ENCODE data around the gene PCBP2.
"Not testable (repeated sequence)": the region's sequence is repeated elsewhere in the genome, so short reads cannot be mapped to it uniquely, and the experiment has no call there.

Gene PCBP2

DNA sequence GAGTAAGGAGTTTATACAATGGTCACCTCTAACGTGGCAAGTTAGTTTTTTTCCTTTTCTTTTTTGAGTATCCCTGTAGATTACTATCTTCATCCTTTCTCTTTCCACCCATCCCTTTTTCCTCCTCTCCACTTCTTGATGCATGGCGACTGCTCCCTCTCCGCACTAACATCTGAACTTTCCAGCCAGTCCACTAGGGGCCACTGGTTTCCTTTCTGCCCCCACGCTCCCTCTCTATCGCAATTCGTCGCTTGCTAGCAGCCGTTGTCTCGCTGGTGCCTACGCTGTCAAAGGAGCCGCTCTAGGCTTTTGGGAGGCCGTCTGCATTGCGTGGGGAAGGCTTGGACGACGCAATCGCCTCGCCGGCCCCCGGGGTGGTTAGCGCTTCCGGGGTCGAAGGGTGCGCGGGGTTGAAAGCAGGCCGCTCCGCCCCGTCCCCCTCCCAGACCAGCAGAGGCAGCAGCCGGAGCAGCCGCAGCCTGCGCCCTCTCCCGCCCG lies at the start of gene PCBP2:
TSS of gene PCBP2 (plus strand) at position 442 of the 498 bp plus-strand sequence. CDS start 2,699 bp downstream, outside the sequence.
- peak; percentile 99 for DNase-seq

- not testable (repeated sequence) for DNase-seq
Observed at GRCh38 chr12:53402351-53402750, 49.6 kb upstream of the PCBP2 start.

DNA sequence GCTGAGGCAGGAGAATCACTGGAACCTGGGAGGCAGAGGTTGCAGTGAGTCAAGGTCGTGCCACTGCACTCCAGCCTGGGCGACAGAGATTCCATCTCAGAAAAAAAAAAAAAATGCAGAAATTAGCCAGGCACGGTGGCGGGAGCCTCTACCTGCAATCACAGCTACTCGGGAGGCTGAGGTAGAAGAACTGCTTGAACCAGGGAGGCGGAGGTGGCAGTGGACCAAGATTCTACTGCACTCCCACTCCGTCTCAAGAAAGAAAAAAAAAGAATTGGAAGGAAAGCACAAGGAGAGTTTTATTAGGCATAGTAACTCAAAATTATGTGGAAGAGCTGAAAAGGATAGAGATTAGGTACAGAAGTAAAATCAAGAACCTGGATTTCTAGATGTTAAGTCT lies 49.0 kb upstream of the PCBP2 start:
- no peak for DNase-seq

DNA sequence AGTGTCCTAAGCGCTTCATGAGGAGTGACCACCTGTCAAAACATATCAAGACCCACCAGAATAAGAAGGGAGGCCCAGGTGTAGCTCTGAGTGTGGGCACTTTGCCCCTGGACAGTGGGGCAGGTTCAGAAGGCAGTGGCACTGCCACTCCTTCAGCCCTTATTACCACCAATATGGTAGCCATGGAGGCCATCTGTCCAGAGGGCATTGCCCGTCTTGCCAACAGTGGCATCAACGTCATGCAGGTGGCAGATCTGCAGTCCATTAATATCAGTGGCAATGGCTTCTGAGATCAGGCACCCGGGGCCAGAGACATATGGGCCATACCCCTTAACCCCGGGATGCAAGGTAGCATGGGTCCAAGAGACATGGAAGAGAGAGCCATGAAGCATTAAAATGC lies 41.0 kb upstream of the PCBP2 start:
- DNase-seq = no peak

- no peak for DNase-seq
Observed at GRCh38 chr12:53413485-53414204, 38.3 kb upstream of the PCBP2 start.

DNA sequence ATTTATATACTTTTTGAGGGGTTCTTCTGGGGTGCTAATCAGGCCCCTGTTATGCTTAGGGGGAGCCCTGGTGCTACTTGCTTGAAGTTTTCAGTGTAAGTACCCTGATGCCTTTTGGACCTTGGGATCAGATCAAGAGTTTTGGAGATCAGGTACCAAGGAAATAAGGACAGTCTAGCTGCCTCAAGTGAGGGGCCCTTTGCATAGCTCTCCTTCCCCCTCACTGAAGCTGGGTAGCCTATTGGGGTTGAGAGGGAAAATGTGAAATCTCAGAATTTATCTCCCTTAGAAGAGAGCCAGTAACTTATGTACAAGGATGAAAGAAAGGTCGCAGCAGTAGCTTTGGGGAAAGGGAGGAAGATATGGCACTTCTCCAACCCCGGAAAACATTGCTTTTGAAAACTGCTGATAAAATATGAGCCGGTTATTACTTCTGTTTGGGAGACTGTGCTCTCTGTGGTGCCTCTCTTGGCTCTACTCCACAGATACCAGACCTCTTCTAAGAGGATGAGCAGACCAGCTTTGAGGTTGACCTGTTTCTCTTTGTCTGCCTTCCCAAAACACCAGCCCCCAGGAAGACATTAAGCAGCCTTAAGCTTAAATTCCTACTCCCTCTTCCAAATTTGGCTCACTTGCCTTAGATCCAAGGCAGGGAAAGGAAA lies 37.0 kb upstream of the PCBP2 start:
- no peak for DNase-seq

DNA sequence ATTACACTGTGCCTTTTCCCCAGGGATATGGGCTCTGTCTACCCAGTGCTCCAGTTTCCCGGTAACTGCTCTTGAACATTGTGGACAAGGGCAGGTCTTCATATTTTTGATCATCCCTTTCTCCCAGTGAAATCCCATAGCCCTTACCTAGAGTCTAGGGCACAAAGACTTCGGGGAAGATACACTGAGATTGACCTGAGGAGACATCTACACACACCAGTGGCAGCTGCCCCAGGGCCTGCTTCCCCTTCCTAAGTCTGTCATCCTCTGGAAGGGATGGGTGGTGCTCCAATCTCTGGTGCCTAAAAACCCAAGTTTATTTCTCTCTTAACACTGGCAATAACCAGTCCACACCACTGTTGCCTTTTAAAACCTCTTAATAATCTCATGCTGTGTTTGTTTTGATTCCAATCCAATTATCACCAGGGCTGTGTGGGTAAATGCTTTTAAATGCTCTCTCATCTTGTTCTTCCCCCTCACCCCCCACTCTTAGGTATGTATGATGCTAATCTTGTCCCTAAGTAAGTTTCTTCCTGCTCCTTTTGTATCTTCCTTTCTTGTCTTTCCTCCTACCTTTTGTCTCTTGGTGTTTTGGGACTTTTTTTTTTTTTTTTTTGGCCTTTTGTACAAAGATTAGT lies 36.0 kb upstream of the PCBP2 start:
- not testable (repeated sequence) for DNase-seq

- DNase-seq = not testable (repeated sequence)
Observed at GRCh38 chr12:53417291-53417816, 34.5 kb upstream of the PCBP2 start.

DNA sequence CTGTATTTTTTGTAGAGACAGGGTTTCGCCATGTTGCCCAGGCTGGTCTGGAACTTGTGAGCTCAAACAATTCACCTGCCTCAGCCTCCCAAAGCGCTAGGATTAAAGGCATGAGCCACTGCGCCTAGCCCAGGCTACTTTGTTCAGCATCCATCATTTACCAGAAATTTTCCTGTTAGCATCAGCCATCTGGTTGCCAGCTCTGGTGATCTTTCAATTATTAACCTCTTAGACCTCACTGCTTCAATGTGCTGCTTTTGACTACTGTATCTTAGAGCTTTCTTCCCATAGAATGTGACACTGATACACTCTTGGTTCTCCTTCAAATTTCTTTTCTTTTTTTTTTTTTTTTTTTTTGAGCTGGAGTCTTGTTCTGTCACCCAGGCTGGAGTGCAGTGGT lies 33.7 kb upstream of the PCBP2 start:
- DNase-seq = no peak

DNA sequence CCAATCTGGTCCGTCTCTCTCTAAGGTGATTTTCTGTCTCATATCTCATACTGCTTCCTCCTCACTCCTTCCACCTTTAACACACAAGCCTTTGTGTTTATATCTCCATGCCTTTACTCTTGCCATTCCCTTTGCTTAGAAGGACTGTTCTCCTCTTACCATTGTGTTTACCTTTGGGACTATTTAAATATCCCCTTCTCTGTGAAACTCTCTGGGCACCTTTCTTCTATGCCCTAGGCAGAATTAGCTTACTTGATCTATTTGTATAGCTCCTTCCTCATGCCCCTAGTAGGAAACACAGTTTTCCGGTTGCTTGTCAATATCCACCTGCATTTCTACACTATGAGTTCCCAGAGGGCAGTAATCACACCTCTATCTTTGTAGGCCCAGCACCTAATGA lies 32.1 kb upstream of the PCBP2 start:
- DNase-seq = no peak

- not testable (repeated sequence) for DNase-seq
Observed at GRCh38 chr12:53422247-53422646, 29.7 kb upstream of the PCBP2 start.

DNA sequence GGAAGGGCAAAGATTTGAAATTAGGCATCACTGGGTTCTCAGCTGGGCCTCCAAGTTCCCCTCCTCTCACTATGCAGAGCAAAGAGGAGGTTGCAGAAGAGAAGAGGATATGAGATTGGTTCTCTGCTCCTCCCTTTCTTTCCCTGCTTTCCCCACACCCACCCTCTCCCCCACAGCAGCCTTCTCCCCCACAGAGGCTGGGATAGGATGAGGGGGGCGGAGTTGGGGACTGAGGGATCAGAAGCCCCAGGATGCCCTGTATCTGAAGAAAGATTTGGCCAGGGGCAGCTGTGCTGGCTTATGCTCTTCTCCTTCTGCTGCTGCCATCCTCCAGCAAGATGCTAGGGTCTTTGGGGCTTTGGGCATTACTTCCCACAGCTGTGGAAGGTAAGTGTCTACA lies 28.3 kb upstream of the PCBP2 start, which contains the start of gene AMHR2:
TSS of gene AMHR2 (plus strand) at position 259 of the 400 bp plus-strand sequence. CDS start at position 339, 80 bp downstream.
- DNase-seq = no peak

DNA sequence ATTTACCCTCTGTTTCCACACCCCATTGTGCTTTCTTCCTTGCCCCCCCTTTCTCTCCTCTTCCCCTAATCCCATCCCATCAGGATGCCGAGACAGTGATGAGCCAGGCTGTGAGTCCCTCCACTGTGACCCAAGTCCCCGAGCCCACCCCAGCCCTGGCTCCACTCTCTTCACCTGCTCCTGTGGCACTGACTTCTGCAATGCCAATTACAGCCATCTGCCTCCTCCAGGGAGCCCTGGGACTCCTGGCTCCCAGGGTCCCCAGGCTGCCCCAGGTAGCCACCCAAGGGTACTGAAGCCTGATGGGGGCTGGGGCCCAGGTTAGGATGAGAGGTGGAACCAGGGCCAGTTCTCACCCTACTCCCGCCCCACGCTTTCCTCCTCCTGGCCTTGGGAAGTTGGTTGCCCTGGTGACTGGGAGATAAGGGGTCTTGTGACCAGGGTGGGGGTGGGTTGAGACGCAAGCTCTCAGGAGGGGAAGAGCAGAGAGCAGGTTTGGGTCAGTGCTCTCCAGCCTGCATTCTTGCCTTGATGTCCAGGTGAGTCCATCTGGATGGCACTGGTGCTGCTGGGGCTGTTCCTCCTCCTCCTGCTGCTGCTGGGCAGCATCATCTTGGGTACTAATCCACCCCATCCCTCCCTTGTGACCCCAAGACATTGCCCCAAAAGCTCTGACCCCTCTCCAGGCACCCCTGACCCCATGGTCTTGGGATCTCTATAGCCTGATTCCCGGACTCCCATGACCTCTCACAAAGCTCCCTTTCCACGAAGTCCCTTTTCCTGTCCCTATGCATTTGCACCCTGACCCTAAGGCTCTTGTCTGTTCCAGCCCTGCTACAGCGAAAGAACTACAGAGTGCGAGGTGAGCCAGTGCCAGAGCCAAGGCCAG lies 27.0 kb upstream of the PCBP2 start:
- DNase-seq = no peak

- DNase-seq = no peak
Observed at GRCh38 chr12:53425515-53426150, 26.3 kb upstream of the PCBP2 start.

- DNase-seq = no peak
Observed at GRCh38 chr12:53427905-53428594, 23.9 kb upstream of the PCBP2 start.

DNA sequence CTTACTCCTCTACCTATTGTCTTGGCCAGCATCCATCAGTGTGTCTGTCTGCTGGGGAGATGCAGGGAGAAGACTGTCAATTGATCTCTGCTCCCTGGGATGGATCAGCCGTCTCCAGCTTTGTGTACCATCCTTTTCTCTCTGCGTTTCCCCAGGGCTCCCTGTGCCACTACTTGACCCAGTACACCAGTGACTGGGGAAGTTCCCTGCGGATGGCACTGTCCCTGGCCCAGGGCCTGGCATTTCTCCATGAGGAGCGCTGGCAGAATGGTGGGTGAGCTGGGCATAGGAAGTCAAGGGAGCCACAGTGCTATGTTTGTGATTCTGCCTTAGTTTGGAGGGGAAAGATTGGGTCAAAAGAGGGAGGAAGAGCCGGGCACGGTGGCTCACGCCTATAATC lies 23.2 kb upstream of the PCBP2 start:
- DNase-seq = no peak

GRCh38 chr12:53430116-53430515 lies 21.8 kb upstream of the PCBP2 start:
- no peak for DNase-seq

DNA sequence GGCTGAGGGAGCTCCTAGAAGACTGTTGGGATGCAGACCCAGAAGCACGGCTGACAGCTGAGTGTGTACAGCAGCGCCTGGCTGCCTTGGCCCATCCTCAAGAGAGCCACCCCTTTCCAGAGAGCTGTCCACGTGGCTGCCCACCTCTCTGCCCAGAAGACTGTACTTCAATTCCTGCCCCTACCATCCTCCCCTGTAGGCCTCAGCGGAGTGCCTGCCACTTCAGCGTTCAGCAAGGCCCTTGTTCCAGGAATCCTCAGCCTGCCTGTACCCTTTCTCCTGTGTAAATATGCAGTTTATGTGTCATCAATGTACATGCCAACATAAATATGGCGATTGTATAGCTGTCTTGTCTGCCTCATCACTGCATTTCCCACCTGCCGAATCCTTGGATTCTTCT lies 20.7 kb upstream of the PCBP2 start:
- no peak for DNase-seq

DNA sequence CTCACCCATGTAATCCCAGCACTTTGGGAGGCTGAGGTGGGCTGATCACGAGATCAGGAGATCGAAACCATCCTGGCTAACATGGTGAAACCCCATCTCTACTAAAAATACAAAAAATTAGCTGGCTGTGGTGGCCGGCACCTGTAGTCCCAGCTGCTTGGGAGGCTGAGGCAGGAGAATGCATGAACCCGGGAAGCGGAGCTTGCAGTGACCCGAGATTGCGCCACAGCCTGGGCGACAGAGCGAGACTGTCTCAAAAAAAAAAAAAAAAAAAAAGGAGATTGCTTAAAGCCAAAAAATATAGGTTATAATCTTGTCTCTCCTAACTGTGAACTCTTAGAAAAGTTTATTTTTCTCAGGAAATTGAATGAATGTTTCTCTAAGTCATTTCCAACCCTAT lies 16.6 kb upstream of the PCBP2 start:
- DNase-seq = not testable (repeated sequence)

DNA sequence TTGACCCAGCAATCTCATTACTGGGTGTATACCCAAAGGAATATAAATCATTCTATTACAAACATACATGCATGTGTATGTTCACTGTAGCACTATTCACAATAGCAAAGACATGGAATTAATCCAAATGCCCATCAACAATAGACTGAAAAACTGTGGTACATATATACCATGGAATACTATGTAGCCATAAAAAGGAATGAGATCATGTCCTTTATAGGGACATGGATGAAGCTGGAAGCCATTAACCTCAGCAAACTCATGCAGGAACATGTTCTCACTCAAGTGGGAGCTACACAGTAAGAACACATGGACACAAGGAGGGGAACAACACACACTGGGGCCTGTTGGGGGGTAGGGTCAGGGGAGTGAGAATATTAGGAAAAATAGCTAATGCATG lies 12.3 kb upstream of the PCBP2 start:
- not testable (repeated sequence) for DNase-seq

All from midbrain (tissue), 1 donor.